CD14-positive monocyte (primary cell): ENCODE data around the gene MYLK2. TPM values are rescaled to one million over a fixed set of nuclear protein-coding genes. Genes with fewer than 3 reads are reported as not detected.

ENCODE experiments used
- DNase-seq, 3 donors: peaks; one replicate each; pipeline ENCODE4 v3.0.0-alpha.2; 2011 to 2022
- H2AFZ ChIP-seq: 2 replicates; pipeline ENCODE4 v1.6.0; 2012; ENCODE audit warnings: mild to moderate bottlenecking, low read depth, low read length, inconsistent platforms; ENCODE audit not compliant: insufficient read depth, poor library complexity, severe bottlenecking
- H3K27ac ChIP-seq, 2 donors: 1 replicate in 1 of 2; 2 replicates in 1 of 2; pipeline ENCODE4 v1.5.1; 2012 to 2013; ENCODE audit warnings: low read length in 2 of 2, control low read depth in 1 of 2, inconsistent platforms in 1 of 2, low read depth in 1 of 2, mild to moderate bottlenecking in 1 of 2
- H3K27me3 ChIP-seq, 2 donors: one replicate each; pipeline versions ENCODE4 v1.6.0 to v1.6.1; 2011 to 2013; ENCODE audit warnings: low read length in 2 of 2; ENCODE audit not compliant: control insufficient read depth in 2 of 2, insufficient read depth in 2 of 2
- H3K36me3 ChIP-seq, 2 donors: replicated peaks in 1 of 2; 1 replicate in 1 of 2; 2 replicates in 1 of 2; pipeline versions ENCODE4 v1.5.1 to v1.6.1; 2012 to 2013; ENCODE audit warnings: low read length in 2 of 2, control low read depth in 1 of 2, inconsistent platforms in 1 of 2, mild to moderate bottlenecking in 1 of 2; ENCODE audit not compliant: insufficient read depth in 2 of 2, control insufficient read depth in 1 of 2
- H3K4me1 ChIP-seq, 2 donors: 1 replicate in 1 of 2; 2 replicates in 1 of 2; pipeline versions ENCODE4 v1.5.1 to v1.6.1; 2012 to 2013; ENCODE audit warnings: low read length in 2 of 2, control low read depth in 1 of 2, inconsistent platforms in 1 of 2, mild to moderate bottlenecking in 1 of 2, moderate library complexity in 1 of 2; ENCODE audit not compliant: insufficient read depth in 2 of 2, control insufficient read depth in 1 of 2
- H3K4me2 ChIP-seq: replicated peaks from 2 replicates; pipeline ENCODE3; 2012; ENCODE audit warnings: low read length, moderate library complexity, mild to moderate bottlenecking; ENCODE audit not compliant: poor library complexity, severe bottlenecking; ENCODE audit errors: extremely low read depth
- H3K4me3 ChIP-seq, 3 experiments: fragments of 200-600 bp in 1 of 3; sonication (generic) in 1 of 3; replicated peaks in 1 of 3; 1 replicate in 2 of 3; 2 replicates in 1 of 3; pipeline ENCODE4 v1.5.1; 2011 to 2013; ENCODE audit warnings: low read length in 3 of 3, mild to moderate bottlenecking in 3 of 3, control low read depth in 2 of 3, low read depth in 2 of 3, inconsistent platforms in 1 of 3, moderate library complexity in 1 of 3
- H3K79me2 ChIP-seq: 2 replicates; pipeline ENCODE4 v1.6.0; 2012; ENCODE audit warnings: mild to moderate bottlenecking, control low read depth, inconsistent platforms, low read length, moderate library complexity; ENCODE audit not compliant: insufficient read depth
- H3K9ac ChIP-seq: 2 replicates; pipeline ENCODE4 v1.6.0; 2017; ENCODE audit warnings: low read length, mild to moderate bottlenecking; ENCODE audit not compliant: insufficient read depth, poor library complexity, severe bottlenecking
- H3K9me3 ChIP-seq, 2 donors: replicated peaks in 1 of 2; 1 replicate in 1 of 2; 2 replicates in 1 of 2; pipeline versions ENCODE4 v1.5.1 to v1.6.1; 2012 to 2013; ENCODE audit warnings: low read length in 2 of 2, control low read depth in 1 of 2; ENCODE audit not compliant: control insufficient read depth in 1 of 2, insufficient read depth in 1 of 2
- H4K20me1 ChIP-seq: 2 replicates; pipeline ENCODE4 v1.6.0; 2012; ENCODE audit warnings: mild to moderate bottlenecking, low read length, control low read depth, moderate library complexity; ENCODE audit not compliant: insufficient read depth
- H3K27ac Mint-ChIP-seq, 7 donors: one replicate each; pipeline ENCODE4 v1.8.0; 2020; ENCODE audit warnings: mild to moderate bottlenecking in 7 of 7, mixed read lengths in 7 of 7, moderate library complexity in 6 of 7, inconsistent platforms in 2 of 7
- H3K27me3 Mint-ChIP-seq, 3 donors: one replicate each; pipeline ENCODE4 v1.8.0; 2021 to 2022; ENCODE audit warnings: low read depth in 3 of 3, mild to moderate bottlenecking in 3 of 3, mixed read lengths in 3 of 3, moderate library complexity in 3 of 3, inconsistent platforms in 1 of 3
- H3K36me3 Mint-ChIP-seq, 2 donors: one replicate each; pipeline ENCODE4 v1.8.0; 2020; ENCODE audit warnings: mixed read lengths in 2 of 2, inconsistent platforms in 1 of 2, mild to moderate bottlenecking in 1 of 2
- H3K4me1 Mint-ChIP-seq: one replicate; pipeline ENCODE4 v1.8.0; 2020; ENCODE audit warnings: mild to moderate bottlenecking, mixed read lengths
- H3K4me3 Mint-ChIP-seq, 2 donors: one replicate each; pipeline ENCODE4 v1.8.0; 2020; ENCODE audit warnings: mild to moderate bottlenecking in 2 of 2, mixed read lengths in 2 of 2, moderate library complexity in 1 of 2
- H3K9me3 Mint-ChIP-seq, 7 donors: one replicate each; pipeline ENCODE4 v1.8.0; 2020 to 2022; ENCODE audit warnings: mixed read lengths in 7 of 7, mild to moderate bottlenecking in 6 of 7, moderate library complexity in 6 of 7, inconsistent platforms in 2 of 7
- CTCF ChIP-seq: fragments of 200-600 bp; IDR thresholded peaks from one replicate; pipeline ENCODE4 v1.8.0; 2022; ENCODE audit warnings: antibody characterized with exemption, mild to moderate bottlenecking
- WGBS: methylation state at CpG from one replicate; pipeline ENCODE4 v1.1.5; 2013; ENCODE audit warnings: missing lambda C conversion rate; ENCODE audit not compliant: insufficient coverage; 5-methylcytosine and 5-hydroxymethylcytosine counted together
- intact Hi-C, 2 donors: fragments of 100-400 bp; cut with micrococcal nuclease; formaldehyde crosslinking; loops; one replicate each; pipeline versions ENCODE4 v1.15.0 to v1.15.1; 2023
- polyA plus RNA-seq, 3 donors: library from polyadenylated mRNA; depleted of rRNA in 1 of 3; unstranded in 2 of 3; stranded (reverse) in 1 of 3; fragments of 300-500 nt in 2 of 3; fragments of >200 nt in 1 of 3; fragmentation: Illumina TruSeq in 2 of 3; gene quantifications; 1 replicate in 2 of 3; 2 replicates in 1 of 3; pipeline ENCODE4 v1.2.3, GENCODE V29; 2012 to 2021

Gene MYLK2
- polyA plus RNA-seq, 3 donors: not detected

- H3K36me3 ChIP-seq: no peaks in the 10 kb centered on the region
- Mint-ChIP-seq H3K4me1 (no peaks in the 10 kb centered on the region), H3K27me3 (peaks cover 19 to 28% (median 23%) of the 10 kb centered on the region in 3 donors), H3K27ac (no peak overlapping the region), H3K36me3 (no peaks in the 10 kb centered on the region), H3K4me3 (no peak overlapping the region), H3K9me3 (peaks cover 0 to 2% (median 0%) of the 10 kb centered on the region in 7 donors)
- TF ChIP-seq CTCF: no peak
- H3K27me3 ChIP-seq: peaks cover 0 to 18% of the 10 kb centered on the region in 2 donors
- H3K9me3 ChIP-seq: no peaks in the 10 kb centered on the region
- H3K4me2 ChIP-seq: no peak overlapping the region
- 86% methylated on average over 10 of the region's 11 CpGs for whole genome bisulfite sequencing
- H3K27ac ChIP-seq: no peak overlapping the region
- H3K9ac ChIP-seq: no peak overlapping the region
- H3K79me2 ChIP-seq: no peaks in the 10 kb centered on the region
- H4K20me1 ChIP-seq: no peaks in the 10 kb centered on the region
- H3K4me3 ChIP-seq: no peak overlapping the region
- no peak overlapping the region for H2AFZ ChIP-seq
- peaks cover 0 to 1% of the 10 kb centered on the region in 2 donors for H3K4me1 ChIP-seq
- DNase-seq: no peak
- intact Hi-C loops: loop anchor here (5.0 to 10.0 kb wide), 2 partner anchors 101 to 243 kb away; partner anchors contain the start of gene PDRG1 (in 2 of the 2)
Measured at GRCh38 chr20:31851240-31851955, 32.2 kb downstream of the MYLK2 start.

GRCh38 chr20:31853481-31853880, 34.3 kb downstream of the MYLK2 start:
- no peak overlapping the region for H2AFZ ChIP-seq

More at GRCh38 chr20:31853481-31853880, 34.3 kb downstream of the MYLK2 start:
- H3K27me3 Mint-ChIP-seq: peaks cover 20 to 28% (median 23%) of the 10 kb centered on the region in 3 donors
- DNase-seq: no peak
- no peaks in the 10 kb centered on the region for H4K20me1 ChIP-seq
- peaks cover 0 to 14% of the 10 kb centered on the region in 2 donors for H3K27me3 ChIP-seq
- no peak overlapping the region for H3K4me2 ChIP-seq
- H3K4me1 Mint-ChIP-seq: peaks cover 2% of the 10 kb centered on the region
- intact Hi-C loops: loop anchor here (5.0 to 10.0 kb wide), 2 partner anchors 99 to 241 kb away; partner anchors contain the start of gene PDRG1 (in 2 of the 2)
- no peaks in the 10 kb centered on the region for H3K36me3 ChIP-seq
- peaks cover 5 to 7% of the 10 kb centered on the region in 2 donors for H3K4me1 ChIP-seq
- no peak overlapping the region for H3K9ac ChIP-seq
- H3K79me2 ChIP-seq: no peaks in the 10 kb centered on the region
- H3K27ac ChIP-seq: no peak overlapping the region
- no peak overlapping the region for H3K4me3 Mint-ChIP-seq
- no peak for TF ChIP-seq CTCF
- peaks cover 0 to under 1% (median 0%) of the 10 kb centered on the region in 7 donors for H3K9me3 Mint-ChIP-seq
- H3K4me3 ChIP-seq: no peak overlapping the region
- H3K9me3 ChIP-seq: no peaks in the 10 kb centered on the region
- no peak overlapping the region for H3K27ac Mint-ChIP-seq
- no peaks in the 10 kb centered on the region for H3K36me3 Mint-ChIP-seq
- 97% methylated on average over 4 of the region's 7 CpGs for WGBS
